22Rv1 (cell line): ENCODE measurements around the gene PDZRN3.

Experiments
- H3K27ac ChIP-seq: fragments of 450-650 bp; 2 replicates; pipeline ENCODE4 v1.5.1; 2017
- CTCF ChIP-seq: fragments of 450-650 bp; IDR thresholded peaks from 2 replicates; pipeline ENCODE4 v1.5.1; 2017; ENCODE audit warnings: mild to moderate bottlenecking
- ZFX ChIP-seq: fragments of 450-650 bp; IDR thresholded peaks from 2 replicates; pipeline ENCODE4 v1.6.1; 2017; ENCODE audit warnings: antibody characterized with exemption, borderline replicate concordance

Gene PDZRN3

GRCh38 chr3:73559749-73560148, 65.0 kb downstream of the PDZRN3 start:
- no peak overlapping the region for H3K27ac ChIP-seq
- TF ChIP-seq CTCF (no peak), ZFX (no peak)

GRCh38 chr3:73558727-73559075, 66.0 kb downstream of the PDZRN3 start:
- TF ChIP-seq CTCF (no peak), ZFX (no peak)
- no peak overlapping the region for H3K27ac ChIP-seq

- H3K27ac ChIP-seq: no peak overlapping the region
- TF ChIP-seq CTCF (no peak), ZFX (no peak)
Observed at GRCh38 chr3:73557986-73558726, 66.6 kb downstream of the PDZRN3 start.

- H3K27ac ChIP-seq: no peak overlapping the region
- TF ChIP-seq CTCF (no peak), ZFX (no peak)
Observed at GRCh38 chr3:73556520-73557372, 68.0 kb downstream of the PDZRN3 start.

- no peak overlapping the region for H3K27ac ChIP-seq
- TF ChIP-seq ZFX (no peak), CTCF (no peak)
Observed at GRCh38 chr3:73555076-73555475, 69.7 kb downstream of the PDZRN3 start.

GRCh38 chr3:73552700-73553099, 72.0 kb downstream of the PDZRN3 start:
- H3K27ac ChIP-seq: no peak overlapping the region
- TF ChIP-seq CTCF (no peak), ZFX (no peak)

GRCh38 chr3:73550032-73550431, 74.7 kb downstream of the PDZRN3 start:
- H3K27ac ChIP-seq: no peak overlapping the region
- TF ChIP-seq ZFX: no peak
- TF ChIP-seq CTCF: no peak
